Neuron (in vitro differentiated cells): ENCODE data around the gene PLS3.

Experiments
- H2AFZ ChIP-seq: one replicate; pipeline ENCODE4 v1.6.1; 2013; ENCODE audit warnings: low read depth, mild to moderate bottlenecking, inconsistent platforms, low read length, moderate library complexity
- H3K27me3 ChIP-seq: one replicate; pipeline ENCODE4 v1.6.1; 2013; ENCODE audit warnings: low read length; ENCODE audit not compliant: insufficient read depth
- H3K36me3 ChIP-seq: one replicate; pipeline ENCODE4 v1.6.1; 2013; ENCODE audit warnings: low read length; ENCODE audit not compliant: insufficient read depth
- H3K4me1 ChIP-seq: one replicate; pipeline ENCODE4 v1.6.1; 2013; ENCODE audit warnings: low read length; ENCODE audit not compliant: insufficient read depth
- H3K4me3 ChIP-seq: 2 replicates; pipeline ENCODE4 v1.5.1; 2013; ENCODE audit warnings: mild to moderate bottlenecking, low read length, moderate library complexity
- H3K9me3 ChIP-seq: one replicate; pipeline ENCODE4 v1.6.1; 2013; ENCODE audit warnings: low read length

PLS3 gene

DNA sequence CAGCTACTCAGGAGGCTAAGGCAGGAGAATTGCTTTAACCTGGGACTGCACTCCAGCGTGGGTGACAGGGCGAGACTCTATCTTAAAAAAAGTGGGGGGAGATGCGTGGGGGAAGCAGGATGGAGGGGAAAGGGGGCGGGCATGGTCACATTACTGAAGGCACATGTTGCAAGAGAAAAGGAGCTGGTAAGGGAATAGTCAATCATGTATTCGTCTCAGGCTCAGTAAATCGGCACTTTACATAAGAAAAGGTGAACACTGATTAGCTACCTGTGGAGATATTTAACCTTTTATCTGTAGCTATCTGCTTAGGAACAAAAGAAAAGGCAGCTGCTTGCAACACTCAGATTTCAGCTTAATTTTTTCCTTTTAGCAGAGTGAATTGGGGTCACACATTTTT is 132.5 kb downstream of the PLS3 start:
- Histone ChIP-seq H3K9me3 (no peaks in the 10 kb centered on the region), H3K4me1 (no peaks in the 10 kb centered on the region), H3K27me3 (peaks cover 18% of the 10 kb centered on the region), H2AFZ (no peak overlapping the region), H3K4me3 (no peak overlapping the region), H3K36me3 (no peaks in the 10 kb centered on the region)

DNA sequence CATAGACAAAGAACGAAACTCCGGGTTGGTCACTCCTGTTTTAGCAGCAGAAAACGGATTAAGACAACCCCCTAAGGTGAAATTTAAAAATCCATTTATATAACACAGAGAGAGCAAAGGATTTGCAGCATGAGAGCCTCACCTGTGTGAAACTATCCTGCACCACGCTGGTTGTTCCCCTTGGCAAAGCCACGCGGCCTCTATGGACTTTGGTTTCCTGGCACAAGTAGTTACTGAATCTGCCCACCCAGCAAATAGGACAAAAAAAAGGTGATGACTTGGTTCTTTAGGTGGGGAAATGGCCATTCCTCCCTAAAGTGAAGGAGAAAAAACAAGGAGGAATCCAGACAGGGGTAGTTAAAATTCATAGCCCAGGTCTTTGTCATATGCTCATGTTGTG is 133.1 kb downstream of the PLS3 start:
- H3K9me3 ChIP-seq: no peaks in the 10 kb centered on the region
- H3K36me3 ChIP-seq: no peaks in the 10 kb centered on the region
- H3K4me1 ChIP-seq: no peaks in the 10 kb centered on the region
- peaks cover 14% of the 10 kb centered on the region for H3K27me3 ChIP-seq
- H2AFZ ChIP-seq: no peak overlapping the region
- no peak overlapping the region for H3K4me3 ChIP-seq

DNA sequence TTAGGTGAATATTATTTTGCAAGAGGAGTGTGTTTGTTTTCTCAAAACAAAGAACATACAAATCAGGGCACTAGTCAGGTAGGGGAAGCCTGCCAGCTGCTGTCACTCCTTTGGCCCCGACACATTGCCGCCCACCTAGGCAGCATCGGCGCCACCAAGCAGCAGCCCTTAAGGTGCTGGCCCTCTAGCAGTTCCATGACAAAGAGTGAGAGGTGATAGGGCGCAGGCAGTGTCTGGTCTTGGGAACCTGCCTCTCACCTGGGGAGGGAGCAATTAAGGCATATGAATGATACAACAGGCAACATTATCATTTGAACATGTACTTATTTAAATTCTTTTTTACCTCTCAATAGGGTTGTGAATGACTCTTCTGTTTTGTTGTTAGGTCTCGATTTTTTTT is 135.1 kb downstream of the PLS3 start:
- Histone ChIP-seq H3K27me3 (peaks cover 14% of the 10 kb centered on the region), H3K4me3 (no peak overlapping the region), H3K4me1 (no peaks in the 10 kb centered on the region), H2AFZ (no peak overlapping the region), H3K36me3 (no peaks in the 10 kb centered on the region), H3K9me3 (no peaks in the 10 kb centered on the region)

DNA sequence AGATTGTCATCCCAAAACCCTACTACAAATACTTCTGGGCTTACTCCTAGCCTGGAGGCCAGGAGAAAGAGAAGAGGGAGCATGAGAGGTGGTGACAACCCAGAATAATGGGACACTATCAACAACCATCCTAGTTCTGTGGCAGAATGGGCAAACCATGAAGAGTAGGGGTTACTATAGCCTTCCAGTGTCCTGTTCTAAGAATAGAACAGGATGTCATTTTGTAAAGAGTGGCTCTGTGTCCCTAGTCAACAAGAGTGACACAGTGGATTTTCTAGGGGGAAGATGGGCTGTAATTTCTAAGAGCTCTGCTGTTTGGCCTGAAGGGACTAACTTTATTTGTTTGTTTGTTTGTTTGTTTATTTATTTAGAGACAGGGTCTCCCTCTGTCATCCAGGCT is 136.0 kb downstream of the PLS3 start:
- Histone ChIP-seq H3K9me3 (no peaks in the 10 kb centered on the region), H3K4me3 (no peak overlapping the region), H2AFZ (no peak overlapping the region), H3K36me3 (no peaks in the 10 kb centered on the region), H3K27me3 (peaks cover 14% of the 10 kb centered on the region), H3K4me1 (no peaks in the 10 kb centered on the region)

DNA sequence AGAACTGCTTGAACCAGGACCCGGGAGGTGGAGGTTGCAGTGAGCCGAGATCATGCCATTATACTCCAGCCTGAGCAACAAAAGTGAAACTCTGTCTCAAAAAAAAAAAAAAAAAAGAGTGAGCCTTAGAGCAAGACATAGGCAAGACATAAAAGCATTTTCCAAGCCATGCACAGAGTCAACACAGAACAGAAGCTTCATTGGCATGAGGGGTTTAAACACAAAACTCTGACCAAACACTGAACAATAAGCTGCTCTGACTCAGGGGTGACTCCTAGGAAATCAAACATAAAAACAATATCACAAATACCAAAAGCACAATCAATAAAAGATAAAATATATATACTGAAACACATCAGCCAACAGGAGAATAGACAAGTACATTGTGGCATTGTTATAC is 136.8 kb downstream of the PLS3 start:
- no peaks in the 10 kb centered on the region for H3K9me3 ChIP-seq
- no peak overlapping the region for H3K4me3 ChIP-seq
- no peaks in the 10 kb centered on the region for H3K36me3 ChIP-seq
- H3K27me3 ChIP-seq: peaks cover 14% of the 10 kb centered on the region
- H2AFZ ChIP-seq: no peak overlapping the region
- H3K4me1 ChIP-seq: no peaks in the 10 kb centered on the region
